Measurements from ENCODE around the gene JHY. TPM values are rescaled to one million over a fixed set of nuclear protein-coding genes. Genes with fewer than 3 reads are reported as not detected.

Gene JHY
- total and polyA plus RNA-seq, 8 donors: 7.3 to 10.0 (median 8.5) TPM

GRCh38 chr11:122923302-122923701 lies 40.7 kb downstream of the JHY start:
- peaks cover 0 to 2% of the 10 kb centered on the region in 2 donors for H3K4me1 ChIP-seq
- H3K9me3 ChIP-seq: no peaks in the 10 kb centered on the region
- H3K27me3 ChIP-seq: no peaks in the 10 kb centered on the region
- H3K4me3 ChIP-seq: no peak overlapping the region
- H3K36me3 ChIP-seq: no peaks in the 10 kb centered on the region
- ATAC-seq: no peak
- no peak for DNase-seq
- no peak overlapping the region for H3K27ac ChIP-seq
- TF ChIP-seq, protein P1, sequence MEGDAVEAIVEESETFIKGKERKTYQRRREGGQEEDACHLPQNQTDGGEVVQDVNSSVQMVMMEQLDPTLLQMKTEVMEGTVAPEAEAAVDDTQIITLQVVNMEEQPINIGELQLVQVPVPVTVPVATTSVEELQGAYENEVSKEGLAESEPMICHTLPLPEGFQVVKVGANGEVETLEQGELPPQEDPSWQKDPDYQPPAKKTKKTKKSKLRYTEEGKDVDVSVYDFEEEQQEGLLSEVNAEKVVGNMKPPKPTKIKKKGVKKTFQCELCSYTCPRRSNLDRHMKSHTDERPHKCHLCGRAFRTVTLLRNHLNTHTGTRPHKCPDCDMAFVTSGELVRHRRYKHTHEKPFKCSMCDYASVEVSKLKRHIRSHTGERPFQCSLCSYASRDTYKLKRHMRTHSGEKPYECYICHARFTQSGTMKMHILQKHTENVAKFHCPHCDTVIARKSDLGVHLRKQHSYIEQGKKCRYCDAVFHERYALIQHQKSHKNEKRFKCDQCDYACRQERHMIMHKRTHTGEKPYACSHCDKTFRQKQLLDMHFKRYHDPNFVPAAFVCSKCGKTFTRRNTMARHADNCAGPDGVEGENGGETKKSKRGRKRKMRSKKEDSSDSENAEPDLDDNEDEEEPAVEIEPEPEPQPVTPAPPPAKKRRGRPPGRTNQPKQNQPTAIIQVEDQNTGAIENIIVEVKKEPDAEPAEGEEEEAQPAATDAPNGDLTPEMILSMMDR (IDR thresholded peaks at IDR 0.05): no peak
- intact Hi-C loops (cut with DNase I): no loop called here

GRCh38 chr11:122931510-122931909 lies 49.0 kb downstream of the JHY start:
- H3K27me3 ChIP-seq: no peaks in the 10 kb centered on the region
- no peak overlapping the region for H3K4me3 ChIP-seq
- peaks cover 0 to 6% of the 10 kb centered on the region in 2 donors for H3K4me1 ChIP-seq
- no peaks in the 10 kb centered on the region for H3K9me3 ChIP-seq
- H3K36me3 ChIP-seq: no peaks in the 10 kb centered on the region
- TF ChIP-seq, protein P1 (IDR thresholded peaks at IDR 0.05): no peak
- H3K27ac ChIP-seq: no peak overlapping the region
- intact Hi-C loops (cut with DNase I): no loop called here
- no peak for DNase-seq
- no peak for ATAC-seq

DNA sequence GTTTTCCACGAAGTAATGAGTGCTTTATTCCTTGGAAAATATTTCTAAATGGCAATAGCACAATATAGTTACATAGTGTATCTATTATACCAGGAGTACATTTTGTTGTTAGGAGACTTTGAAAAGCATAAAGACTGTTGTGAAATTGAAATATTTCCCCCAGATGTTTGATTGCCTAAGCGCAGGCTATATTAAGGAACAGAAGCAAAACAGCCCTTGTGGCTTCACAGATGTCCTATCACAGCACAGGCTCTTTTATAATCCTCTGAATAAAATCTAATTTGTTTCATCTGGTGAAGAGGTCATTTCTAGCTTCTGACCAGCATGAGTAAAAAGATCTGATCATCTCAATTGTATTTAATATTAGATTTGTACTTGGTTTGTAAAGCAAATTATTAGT lies 50.9 kb downstream of the JHY start:
- Histone ChIP-seq H3K9me3 (no peaks in the 10 kb centered on the region), H3K36me3 (no peaks in the 10 kb centered on the region), H3K4me3 (no peak overlapping the region), H3K4me1 (peaks cover 0 to 6% of the 10 kb centered on the region in 2 donors), H3K27ac (no peak overlapping the region), H3K27me3 (no peaks in the 10 kb centered on the region)
- DNase-seq (peak in 2 of 4 donors; percentile 54 to 55), ATAC-seq (no peak)
- TF ChIP-seq, protein P1 (IDR thresholded peaks at IDR 0.05): no peak
- intact Hi-C loops (cut with DNase I): no loop called here

DNA sequence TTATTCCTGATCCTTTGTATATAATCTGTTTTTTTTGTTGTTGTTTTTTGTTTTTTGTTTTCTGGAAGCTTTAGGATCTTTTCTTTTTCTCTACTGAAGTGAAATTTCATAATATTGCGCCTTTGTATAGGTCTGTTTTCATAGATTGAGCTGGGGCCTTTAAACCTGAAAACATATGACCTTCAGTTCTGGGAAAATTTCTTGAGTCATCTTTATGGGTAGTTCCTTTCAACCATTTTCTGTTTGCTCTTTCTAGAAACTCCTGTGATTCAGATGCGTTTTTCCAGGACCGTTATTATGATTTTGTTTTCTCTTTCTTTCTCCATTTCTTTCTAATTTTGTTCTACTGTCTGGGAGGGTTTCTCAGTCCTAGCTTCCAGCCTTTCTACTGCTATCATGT lies 55.4 kb downstream of the JHY start:
- no peaks in the 10 kb centered on the region for H3K36me3 ChIP-seq
- no peaks in the 10 kb centered on the region for H3K9me3 ChIP-seq
- DNase-seq: no peak
- peaks cover 0 to 6% of the 10 kb centered on the region in 2 donors for H3K4me1 ChIP-seq
- no peak overlapping the region for H3K4me3 ChIP-seq
- no peak for ATAC-seq
- intact Hi-C loops (cut with DNase I): no loop called here
- no peaks in the 10 kb centered on the region for H3K27me3 ChIP-seq
- no peak overlapping the region for H3K27ac ChIP-seq
- TF ChIP-seq, protein P1 (IDR thresholded peaks at IDR 0.05): no peak

GRCh38 chr11:122938557-122938956 lies 56.0 kb downstream of the JHY start:
- no peaks in the 10 kb centered on the region for H3K27me3 ChIP-seq
- no peak overlapping the region for H3K4me3 ChIP-seq
- no peaks in the 10 kb centered on the region for H3K9me3 ChIP-seq
- intact Hi-C loops (cut with DNase I): no loop called here
- TF ChIP-seq, protein P1 (IDR thresholded peaks at IDR 0.05): no peak
- no peak for ATAC-seq
- no peaks in the 10 kb centered on the region for H3K36me3 ChIP-seq
- no peak overlapping the region for H3K27ac ChIP-seq
- H3K4me1 ChIP-seq: peaks cover 0 to 2% of the 10 kb centered on the region in 2 donors
- no peak for DNase-seq

Measured in left lung (tissue), 10 donors.